SH-SY5Y (cell line): ENCODE results near the gene ADAM10.

ENCODE experiments used
- GATA2 ChIP-seq: IDR thresholded peaks from 2 replicates; pipeline ENCODE4 v1.6.1; 2011; ENCODE audit warnings: mild to moderate bottlenecking, low read depth, low read length
- GATA3 ChIP-seq: IDR thresholded peaks from 2 replicates; pipeline ENCODE4 v1.6.1; 2011; ENCODE audit warnings: low read depth, mild to moderate bottlenecking, low read length, moderate library complexity

GRCh38 chr15:58541410-58542087, 208.0 kb downstream of the ADAM10 start:
- TF ChIP-seq GATA3 (no peak), GATA2 (no peak)
